Measurements from ENCODE around the gene PCDH9.

PCDH9 gene

DNA sequence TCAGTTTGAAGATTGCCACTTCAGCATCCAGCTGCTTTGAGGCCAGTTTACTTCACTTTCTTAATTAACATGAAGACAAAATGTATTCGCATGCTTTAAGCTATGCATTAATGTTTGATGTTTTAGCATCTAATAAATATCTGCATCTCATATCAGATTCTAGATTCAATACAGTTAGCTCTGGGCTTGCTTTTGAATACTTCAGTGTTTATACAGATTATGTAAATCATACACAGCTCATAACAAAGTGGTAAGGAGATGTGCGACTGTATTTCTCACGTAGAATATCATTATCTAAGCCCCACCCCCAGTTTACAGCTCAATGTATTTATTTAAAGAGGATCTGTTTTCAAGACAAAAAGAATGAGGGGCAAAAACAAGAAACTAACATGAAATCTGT, 770.5 kb downstream of the PCDH9 start:
- no peaks in the 10 kb centered on the region for H3K36me3 ChIP-seq
- H3K27ac ChIP-seq, result no peak overlapping the region
- no peak for TF ChIP-seq Cebpa-rat (IDR thresholded peaks at IDR 0.05)
- no peaks in the 10 kb centered on the region for H3K27me3 ChIP-seq
- H3K4me1 ChIP-seq, result no peaks in the 10 kb centered on the region
- no peak overlapping the region for H3K4me2 ChIP-seq
- no peak overlapping the region for H3K9ac ChIP-seq
- H4K20me1 ChIP-seq, result no peaks in the 10 kb centered on the region
- H3K4me3 ChIP-seq, result no peak overlapping the region
- no peaks in the 10 kb centered on the region for H3K9me3 ChIP-seq

DNA sequence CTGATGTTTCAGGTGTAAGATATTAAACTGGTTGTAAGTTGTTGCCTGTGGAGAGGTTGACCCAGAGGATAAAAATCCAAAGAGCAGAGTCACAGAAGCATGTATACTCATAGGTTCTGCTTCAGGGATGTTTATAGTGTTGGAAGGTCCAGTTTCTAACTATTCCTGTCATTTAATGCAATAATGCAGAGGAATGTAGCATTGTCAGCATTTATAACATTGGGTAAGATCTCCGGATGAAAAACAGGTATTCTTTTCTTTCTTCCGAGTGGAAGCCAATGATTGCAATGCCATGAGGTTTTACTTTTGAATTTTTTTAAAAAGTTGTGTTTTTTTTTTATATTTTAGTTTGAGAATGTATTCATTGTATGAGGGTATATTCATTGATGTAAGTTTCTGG, 771.0 kb downstream of the PCDH9 start:
- no peak for TF ChIP-seq Cebpa-rat (IDR thresholded peaks at IDR 0.05)
- H4K20me1 ChIP-seq, result no peaks in the 10 kb centered on the region

DNA sequence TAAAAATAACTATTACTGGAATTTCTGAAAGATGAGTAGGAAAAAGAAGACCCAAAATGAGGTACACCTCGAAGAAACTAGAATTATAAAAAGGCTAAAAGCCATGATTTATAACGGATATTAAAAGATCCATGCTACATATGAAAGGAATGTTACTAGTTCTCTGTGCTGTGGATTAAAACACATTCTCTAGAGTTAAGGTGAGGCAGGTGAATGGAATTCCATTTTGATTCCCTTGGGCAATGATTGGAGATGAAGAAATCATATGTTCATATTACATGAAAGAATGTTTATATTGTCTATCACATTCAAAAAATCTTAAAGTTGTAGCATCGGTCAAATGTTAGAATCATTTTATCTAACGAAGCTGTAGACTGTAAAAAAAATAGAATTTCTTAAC, 783.7 kb downstream of the PCDH9 start:
- Histone ChIP-seq H3K27ac (no peak overlapping the region), H3K4me3 (no peak overlapping the region), H3K4me2 (no peak overlapping the region), H3K9ac (no peak overlapping the region), H3K9me3 (no peaks in the 10 kb centered on the region), H4K20me1 (no peaks in the 10 kb centered on the region), H3K27me3 (no peaks in the 10 kb centered on the region), H3K36me3 (no peaks in the 10 kb centered on the region), H3K4me1 (no peaks in the 10 kb centered on the region)
- TF ChIP-seq Cebpa-rat (IDR thresholded peaks at IDR 0.05), result no peak

More for the DNA sequence above, 771.0 kb downstream of the PCDH9 start:
- H3K4me2 ChIP-seq, result no peak overlapping the region
- no peak overlapping the region for H3K27ac ChIP-seq
- H3K9ac ChIP-seq, result no peak overlapping the region
- H3K9me3 ChIP-seq, result no peaks in the 10 kb centered on the region
- no peaks in the 10 kb centered on the region for H3K4me1 ChIP-seq
- H3K27me3 ChIP-seq, result no peaks in the 10 kb centered on the region
- H3K36me3 ChIP-seq, result no peaks in the 10 kb centered on the region
- no peak overlapping the region for H3K4me3 ChIP-seq

DNA sequence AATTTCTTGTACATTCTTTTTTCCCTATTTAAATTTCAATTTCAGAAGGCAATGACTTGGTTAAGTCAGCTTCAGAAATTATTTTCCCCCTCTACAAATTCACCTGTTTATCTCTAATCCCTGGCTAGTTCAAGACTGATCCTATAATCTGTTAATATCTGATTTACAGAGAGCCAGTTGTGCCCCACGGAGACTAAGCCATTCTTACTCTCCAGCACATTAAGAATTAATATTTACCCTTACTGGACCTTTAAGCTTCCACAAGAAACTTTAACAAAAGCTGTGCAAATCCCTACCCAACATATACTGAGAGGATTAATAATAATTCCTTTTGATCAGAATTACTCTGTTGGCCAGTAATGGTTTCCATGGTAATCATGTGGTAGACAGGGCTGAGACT, 786.2 kb downstream of the PCDH9 start:
- Histone ChIP-seq H3K4me3 (no peak overlapping the region), H3K27ac (no peak overlapping the region), H3K4me1 (no peaks in the 10 kb centered on the region), H3K9ac (no peak overlapping the region), H3K4me2 (no peak overlapping the region), H3K27me3 (no peaks in the 10 kb centered on the region), H3K9me3 (no peaks in the 10 kb centered on the region), H4K20me1 (no peaks in the 10 kb centered on the region), H3K36me3 (no peaks in the 10 kb centered on the region)
- TF ChIP-seq Cebpa-rat (IDR thresholded peaks at IDR 0.05), result no peak

DNA sequence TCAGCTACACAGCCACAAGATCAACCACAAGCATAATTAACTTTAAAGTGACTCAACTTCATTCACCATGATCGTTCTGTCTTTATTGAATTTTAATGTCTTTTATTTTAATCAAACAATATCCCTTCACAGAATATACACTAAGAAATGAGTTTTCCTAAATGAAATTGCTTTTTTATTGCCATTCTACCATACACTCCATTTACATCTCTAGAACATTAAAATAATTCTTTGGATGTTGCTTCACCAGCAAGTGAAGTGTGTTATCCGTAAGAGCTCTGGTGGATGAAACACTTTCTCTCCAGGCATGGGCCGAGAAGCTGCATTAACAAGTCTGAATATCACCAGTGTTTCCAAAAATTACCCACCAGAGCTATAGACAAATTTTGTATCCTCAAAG, 789.2 kb downstream of the PCDH9 start:
- Histone ChIP-seq H3K27ac (no peak overlapping the region), H3K4me2 (no peak overlapping the region), H3K9me3 (no peaks in the 10 kb centered on the region), H3K4me3 (no peak overlapping the region), H3K4me1 (no peaks in the 10 kb centered on the region), H4K20me1 (no peaks in the 10 kb centered on the region), H3K27me3 (no peaks in the 10 kb centered on the region), H3K9ac (no peak overlapping the region), H3K36me3 (no peaks in the 10 kb centered on the region)
- TF ChIP-seq Cebpa-rat (IDR thresholded peaks at IDR 0.05), result no peak

DNA sequence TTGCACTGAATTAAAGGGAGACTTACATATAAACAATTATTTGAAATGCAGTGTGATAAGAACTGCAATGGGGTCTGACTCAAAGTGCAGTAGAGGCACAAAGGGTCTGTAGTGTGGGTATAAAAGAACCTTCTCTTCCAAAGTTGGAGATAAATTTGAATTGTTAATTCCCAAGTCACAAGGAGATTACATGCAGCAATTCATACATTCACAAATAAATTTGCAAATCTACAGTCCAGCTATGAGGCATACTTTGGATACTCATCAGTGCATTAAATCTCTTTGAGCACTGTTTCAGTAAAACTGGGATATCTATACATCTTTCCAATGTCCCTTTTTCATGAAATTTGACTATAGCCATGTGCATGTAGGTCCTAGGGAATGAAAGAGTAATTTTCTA, 799.4 kb downstream of the PCDH9 start:
- H3K4me2 ChIP-seq, result no peak overlapping the region
- no peak overlapping the region for H3K27ac ChIP-seq
- H3K9ac ChIP-seq, result no peak overlapping the region

DNA sequence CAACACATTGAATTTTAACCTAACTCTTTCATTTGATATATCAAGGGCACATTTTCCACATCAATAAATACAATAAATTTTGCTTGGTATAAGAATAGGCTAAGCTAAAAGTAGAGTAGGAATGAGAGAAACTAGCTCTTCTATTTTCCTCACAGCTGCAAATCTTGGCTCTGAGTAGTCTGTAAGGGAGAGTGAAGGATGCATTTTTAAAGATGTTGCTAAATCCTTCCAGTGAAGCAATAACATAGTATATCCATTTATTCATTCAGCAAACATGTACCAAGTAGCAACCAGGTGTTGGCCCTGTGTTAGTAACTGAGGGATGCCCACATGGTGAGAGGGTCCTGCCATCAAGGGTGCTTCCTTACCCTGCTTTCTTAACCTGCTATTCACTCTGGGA, 799.9 kb downstream of the PCDH9 start:
- Histone ChIP-seq H3K4me1 (no peaks in the 10 kb centered on the region), H4K20me1 (no peaks in the 10 kb centered on the region), H3K36me3 (no peaks in the 10 kb centered on the region), H3K4me3 (no peak overlapping the region), H3K27ac (no peak overlapping the region), H3K27me3 (no peaks in the 10 kb centered on the region), H3K9me3 (no peaks in the 10 kb centered on the region), H3K4me2 (no peak overlapping the region), H3K9ac (no peak overlapping the region)
- TF ChIP-seq Cebpa-rat (IDR thresholded peaks at IDR 0.05), result no peak

More for the DNA sequence above, 799.4 kb downstream of the PCDH9 start:
- Histone ChIP-seq H3K4me3 (no peak overlapping the region), H4K20me1 (no peaks in the 10 kb centered on the region), H3K27me3 (no peaks in the 10 kb centered on the region), H3K36me3 (no peaks in the 10 kb centered on the region), H3K9me3 (no peaks in the 10 kb centered on the region), H3K4me1 (no peaks in the 10 kb centered on the region)
- no peak for TF ChIP-seq Cebpa-rat (IDR thresholded peaks at IDR 0.05)

DNA sequence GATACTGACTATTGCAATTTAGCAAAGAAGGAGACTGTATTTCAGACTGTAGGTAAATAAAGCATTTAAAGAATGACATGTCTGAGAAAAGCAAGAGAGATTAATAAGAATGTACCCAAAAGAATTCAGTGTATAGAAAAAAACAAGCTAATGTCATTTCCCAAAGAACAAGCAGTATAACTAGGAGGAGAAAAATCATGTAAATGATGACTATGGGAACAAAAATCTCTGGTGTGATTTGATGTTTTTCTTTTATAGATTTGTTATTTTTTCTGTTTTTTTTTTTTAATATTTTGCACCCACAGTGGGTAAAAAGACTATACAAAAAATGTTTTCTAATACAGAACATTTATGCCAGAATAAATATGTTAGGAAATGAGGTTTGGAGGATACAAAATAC, 801.0 kb downstream of the PCDH9 start:
- Histone ChIP-seq H3K9ac (no peak overlapping the region), H3K4me3 (no peak overlapping the region), H3K27ac (no peak overlapping the region), H3K4me1 (no peaks in the 10 kb centered on the region), H3K36me3 (no peaks in the 10 kb centered on the region), H3K4me2 (no peak overlapping the region), H4K20me1 (no peaks in the 10 kb centered on the region), H3K27me3 (no peaks in the 10 kb centered on the region), H3K9me3 (no peaks in the 10 kb centered on the region)
- no peak for TF ChIP-seq Cebpa-rat (IDR thresholded peaks at IDR 0.05)

DNA sequence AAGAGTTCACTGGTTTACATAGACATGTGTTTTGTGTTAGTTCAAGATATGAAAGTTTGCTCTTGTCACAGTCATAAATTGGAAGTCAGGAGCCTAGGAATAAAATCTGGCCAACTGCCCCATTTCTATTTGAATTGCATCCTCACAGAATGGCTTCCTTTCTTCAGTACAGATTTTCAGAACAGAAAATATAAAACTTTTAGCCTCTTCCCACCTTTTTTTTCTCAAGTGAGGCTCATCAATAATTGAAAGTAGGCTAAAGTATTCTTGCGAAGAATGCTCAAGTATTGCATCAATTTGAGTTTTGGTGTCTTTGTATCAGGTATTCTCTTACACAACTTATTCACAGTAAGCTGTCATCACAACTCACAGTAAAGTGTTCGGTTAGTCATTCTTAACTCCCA, 802.7 kb downstream of the PCDH9 start:
- Histone ChIP-seq H3K9ac (no peak overlapping the region), H3K4me1 (no peaks in the 10 kb centered on the region), H4K20me1 (no peaks in the 10 kb centered on the region), H3K4me3 (no peak overlapping the region), H3K9me3 (no peaks in the 10 kb centered on the region), H3K27ac (no peak overlapping the region), H3K27me3 (no peaks in the 10 kb centered on the region), H3K36me3 (no peaks in the 10 kb centered on the region), H3K4me2 (no peak overlapping the region)
- no peak for TF ChIP-seq Cebpa-rat (IDR thresholded peaks at IDR 0.05)

DNA sequence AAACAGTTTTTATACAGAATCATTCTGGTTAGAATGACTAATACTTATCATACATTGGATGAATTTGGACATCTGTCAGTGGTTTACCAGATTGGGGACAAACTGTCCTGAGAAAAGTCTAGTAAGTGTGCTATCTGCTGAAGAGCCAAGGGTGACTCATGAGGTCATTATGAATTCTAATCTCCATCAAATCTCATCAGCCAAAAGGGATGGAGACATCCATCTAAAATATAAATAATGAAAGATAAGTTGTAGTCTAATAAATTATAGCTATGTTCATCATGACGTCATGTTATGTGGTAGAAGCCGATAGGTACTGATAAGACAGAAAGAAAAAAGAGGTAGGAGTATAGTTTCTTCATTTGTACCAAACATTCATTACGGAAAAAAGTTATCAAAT, 804.4 kb downstream of the PCDH9 start:
- no peaks in the 10 kb centered on the region for H4K20me1 ChIP-seq
- no peaks in the 10 kb centered on the region for H3K4me1 ChIP-seq
- H3K27me3 ChIP-seq, result no peaks in the 10 kb centered on the region
- no peak overlapping the region for H3K4me3 ChIP-seq
- no peak overlapping the region for H3K9ac ChIP-seq
- peaks cover 11% of the 10 kb centered on the region for H3K9me3 ChIP-seq
- no peak overlapping the region for H3K27ac ChIP-seq
- TF ChIP-seq Cebpa-rat (IDR thresholded peaks at IDR 0.05), result no peak
- H3K36me3 ChIP-seq, result no peaks in the 10 kb centered on the region
- H3K4me2 ChIP-seq, result no peak overlapping the region

DNA sequence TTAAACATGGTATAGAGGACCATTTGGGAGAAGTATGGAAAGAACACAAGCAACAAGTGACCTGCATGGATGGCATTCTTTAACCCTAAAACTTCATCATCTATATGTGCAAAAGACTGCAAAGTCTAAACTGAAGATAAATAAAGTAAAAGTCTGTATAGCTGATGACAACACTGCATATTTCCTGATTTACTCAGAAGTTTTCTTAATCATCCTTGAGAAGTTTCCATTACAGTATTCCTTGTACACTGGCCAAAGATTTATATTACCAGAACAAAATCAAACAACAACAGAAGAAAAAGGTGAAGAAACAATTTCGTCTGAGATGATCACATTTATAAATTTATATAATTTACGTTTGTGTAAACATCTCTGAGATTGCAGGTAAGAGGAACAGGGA, 805.7 kb downstream of the PCDH9 start:
- Histone ChIP-seq H3K4me1 (no peaks in the 10 kb centered on the region), H3K4me2 (no peak overlapping the region), H3K4me3 (no peak overlapping the region), H4K20me1 (no peaks in the 10 kb centered on the region), H3K36me3 (no peaks in the 10 kb centered on the region), H3K9ac (no peak overlapping the region), H3K27ac (no peak overlapping the region), H3K9me3 (peaks cover 15% of the 10 kb centered on the region), H3K27me3 (no peaks in the 10 kb centered on the region)
- TF ChIP-seq Cebpa-rat (IDR thresholded peaks at IDR 0.05), result no peak

Measured in BLaER1 (cell line).